HL-60/S4 (cell line): ENCODE measurements around the gene RD3L.
"Not testable (repeated sequence)": the region's sequence is repeated elsewhere in the genome, so short reads cannot be mapped to it uniquely, and the experiment has no call there.

Experiments used
- in situ Hi-C: fragments of 300-500 bp; cut with MboI; formaldehyde crosslinking; loops from 2 replicates; pipeline ENCODE4 v1.14.3; 2022; ENCODE audit warnings: low sequenced_read_pairs

Gene RD3L

GRCh38 chr14:103928011-103928890, 14.1 kb downstream of the RD3L start, which contains the start of gene TDRD9:
TSS of gene TDRD9 (plus strand) at chr14:103928456. CDS start at chr14:103928510, 54 bp downstream.
- in situ Hi-C loops, result no loop called here

DNA sequence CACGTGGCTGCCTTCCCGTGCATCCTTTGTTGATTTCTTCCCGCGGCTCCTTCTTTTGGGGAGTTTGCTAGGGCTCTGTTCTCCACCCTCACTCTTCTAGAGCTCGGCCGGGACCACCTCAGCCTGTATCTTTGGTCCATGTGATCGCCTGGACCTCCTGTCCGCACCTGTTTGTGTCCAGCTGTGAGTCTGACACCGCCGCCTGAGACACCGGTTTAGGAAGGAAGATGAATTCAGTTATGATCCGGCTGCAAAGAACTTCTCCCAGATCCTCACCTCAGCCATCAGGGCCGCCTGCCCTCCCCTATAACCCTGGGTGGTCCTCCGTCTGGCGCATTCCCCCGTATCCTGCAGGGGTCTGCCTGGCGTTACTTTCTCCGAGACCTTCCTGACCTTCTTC, 14.8 kb downstream of the RD3L start:
- in situ Hi-C loops, result no loop called here

DNA sequence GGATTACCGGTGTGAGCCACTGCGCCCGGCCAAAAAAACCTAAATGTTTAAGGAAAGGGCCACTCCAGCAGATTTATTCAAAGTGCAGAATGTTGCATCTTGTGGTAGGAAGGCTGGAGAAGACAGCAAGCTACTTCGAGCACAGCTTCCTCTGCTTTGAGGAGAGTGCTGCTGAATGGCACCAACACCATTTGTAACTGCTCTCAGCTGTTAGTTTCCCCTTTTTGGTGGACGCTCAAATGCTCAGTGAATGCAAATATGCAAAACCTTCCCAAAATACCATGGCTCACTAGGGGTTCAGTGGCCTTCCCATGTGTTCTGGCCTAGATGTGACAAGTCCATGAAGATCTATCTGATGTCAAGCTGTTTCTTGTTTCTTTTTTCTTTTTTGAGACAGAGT, 17.0 kb downstream of the RD3L start:
- in situ Hi-C loops, result no loop called here

- in situ Hi-C loops, result no loop called here
These were observed 18.5 kb downstream of the RD3L start for GRCh38 chr14:103923863-103924262.

DNA sequence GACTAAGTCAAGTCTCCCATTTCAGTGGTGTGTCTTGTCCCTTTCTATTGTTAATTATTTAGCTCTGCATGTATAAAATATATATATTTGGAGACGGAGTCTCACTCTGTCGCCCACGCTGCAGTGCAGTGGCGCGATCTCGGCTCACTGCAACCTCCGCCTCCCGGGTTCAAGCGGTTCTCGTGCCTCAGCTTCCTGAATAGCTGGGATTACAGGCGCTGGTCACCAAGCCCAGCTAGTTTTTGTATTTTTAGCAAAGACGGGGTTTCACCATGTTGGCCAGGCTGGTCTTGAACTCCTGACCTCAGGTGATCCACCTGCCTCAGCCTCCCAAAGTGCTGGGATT, 20.5 kb downstream of the RD3L start:
- in situ Hi-C loops, result not testable (repeated sequence)

DNA sequence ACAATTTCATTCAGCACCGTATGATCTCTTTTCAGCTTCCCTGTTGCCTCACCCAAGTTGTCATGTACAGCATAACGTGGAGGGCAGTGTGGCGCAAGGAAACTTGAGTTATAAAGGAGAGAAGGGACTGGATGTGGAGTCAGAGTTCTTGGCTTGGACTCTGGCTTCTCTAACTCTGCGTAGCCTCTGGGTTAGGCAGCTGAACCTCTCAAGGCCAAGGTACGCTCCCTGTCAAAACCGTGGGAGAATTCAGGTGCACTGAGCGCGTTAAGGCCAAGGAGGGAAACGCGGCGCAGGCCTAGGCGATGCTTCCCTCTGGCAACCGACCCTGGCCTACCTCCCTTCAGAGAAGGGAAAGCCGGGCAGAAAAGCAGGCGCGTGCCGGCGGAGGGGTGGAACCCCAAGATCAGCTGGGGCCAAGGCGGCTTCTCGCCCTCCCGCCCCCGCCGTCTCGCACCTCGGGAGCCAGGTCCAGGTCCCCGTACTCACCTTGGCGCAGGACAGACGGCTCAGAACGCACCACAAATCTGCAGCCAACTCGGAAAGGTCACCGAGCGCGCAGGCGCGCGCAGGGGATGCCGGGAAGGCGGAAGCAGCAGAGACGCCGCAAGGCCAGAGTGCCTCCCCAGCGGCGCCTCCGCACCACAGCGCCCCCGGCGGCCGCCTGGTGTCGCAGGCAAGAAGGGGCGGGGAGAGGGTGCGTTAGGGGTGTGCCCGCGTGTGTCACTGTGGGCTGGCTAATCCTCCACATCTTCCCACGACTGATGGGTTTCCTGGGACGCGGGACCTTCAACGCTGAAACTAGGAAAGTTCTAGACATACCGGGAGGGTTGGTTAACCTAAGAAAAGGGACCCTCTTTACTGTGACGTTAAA, 21.1 kb downstream of the RD3L start:
- in situ Hi-C loops, result no loop called here

- in situ Hi-C loops, result no loop called here
These were observed 25.6 kb downstream of the RD3L start for GRCh38 chr14:103916636-103917262.

DNA sequence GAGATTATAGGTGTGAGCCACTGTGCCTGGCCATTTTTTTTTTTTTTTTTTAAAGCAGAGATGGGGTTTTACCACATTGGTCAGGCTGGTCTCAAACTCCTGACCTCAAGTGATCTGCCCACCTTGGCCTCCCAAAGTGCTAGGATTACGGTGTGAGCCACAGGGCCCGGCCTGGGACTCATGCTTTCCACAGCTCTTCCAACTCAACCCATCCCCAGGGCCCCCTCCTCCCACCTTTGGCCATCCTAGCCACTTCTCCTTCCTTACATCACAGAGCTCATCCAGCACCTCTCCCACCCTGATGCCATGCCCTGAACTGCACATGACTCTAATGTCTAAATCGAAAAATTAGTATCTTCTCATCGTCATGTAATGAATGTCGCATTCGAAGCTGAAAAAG, 26.7 kb downstream of the RD3L start:
- in situ Hi-C loops, result no loop called here

GRCh38 chr14:103910984-103911383, 31.3 kb downstream of the RD3L start:
- in situ Hi-C loops, result no loop called here

DNA sequence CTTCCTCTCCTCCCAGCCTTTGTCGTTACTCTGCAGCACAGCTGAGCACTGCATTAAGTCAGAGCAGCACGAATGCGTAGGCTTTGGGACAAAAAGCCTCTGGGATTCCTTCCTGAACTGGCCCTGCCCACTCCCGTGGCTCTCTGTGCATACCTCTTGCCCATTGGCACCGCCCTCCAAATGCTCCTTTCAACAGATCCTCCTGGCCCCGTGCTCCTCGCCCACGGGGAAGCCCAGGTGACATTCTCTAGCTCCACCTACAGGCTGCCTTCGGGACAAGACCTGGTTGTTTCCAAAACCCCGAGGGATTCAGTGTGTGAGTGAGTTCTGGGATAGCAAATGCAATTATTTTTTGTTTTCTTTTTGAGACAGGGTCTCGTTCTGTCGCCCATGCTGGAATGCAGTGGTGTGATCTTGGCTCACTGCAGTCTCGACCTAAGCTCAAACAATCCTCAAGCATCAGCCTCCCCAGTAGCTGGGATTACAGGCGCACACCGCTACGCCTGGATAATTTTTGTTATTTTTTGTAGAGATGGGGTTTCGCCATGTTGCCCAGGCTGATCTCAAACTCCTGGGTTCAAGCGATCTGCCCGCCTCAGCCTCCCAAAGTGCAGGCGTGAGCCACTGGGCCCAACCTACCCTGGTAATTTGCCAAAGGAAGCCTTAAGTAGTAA, 31.9 kb downstream of the RD3L start:
- in situ Hi-C loops, result no loop called here

DNA sequence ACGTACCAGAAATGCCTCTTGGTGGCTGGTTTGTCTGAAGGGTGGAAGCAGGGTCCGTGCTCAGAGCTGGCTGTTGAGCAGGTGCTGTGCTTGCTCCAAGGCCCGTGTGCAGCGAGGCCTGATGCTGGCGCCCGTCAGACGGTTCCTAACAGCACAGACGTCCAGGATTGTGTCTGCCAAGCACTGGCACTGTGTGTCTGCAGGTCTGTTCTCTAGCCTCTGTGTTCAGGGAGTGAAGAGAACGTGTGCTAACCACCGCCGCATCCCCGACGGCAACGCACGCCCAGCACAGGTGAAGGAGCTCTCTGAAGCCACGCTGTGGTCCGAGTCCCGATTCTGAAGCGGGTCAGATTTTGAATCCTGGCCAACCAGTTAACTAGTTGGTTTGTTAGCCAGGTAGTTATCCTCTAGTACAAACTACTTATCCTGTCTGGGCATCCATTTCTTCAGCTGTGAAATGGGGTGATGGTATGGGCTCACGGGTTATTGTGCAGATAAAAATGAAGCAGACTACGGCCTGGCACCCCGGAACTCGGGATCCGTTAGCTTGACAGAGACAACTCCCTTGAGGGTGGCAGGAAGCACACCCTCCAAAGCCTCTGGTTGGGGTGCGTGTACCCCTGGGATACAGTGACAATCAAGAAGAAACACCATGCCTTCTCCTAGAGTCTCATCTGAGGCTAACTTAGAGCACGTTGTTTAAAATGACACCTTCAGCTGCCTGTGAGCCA, 32.6 kb downstream of the RD3L start:
- in situ Hi-C loops, result no loop called here

- in situ Hi-C loops, result no loop called here
These were observed 33.7 kb downstream of the RD3L start for GRCh38 chr14:103908580-103908979.

GRCh38 chr14:103905842-103906456, 36.4 kb downstream of the RD3L start:
- in situ Hi-C loops, result no loop called here

DNA sequence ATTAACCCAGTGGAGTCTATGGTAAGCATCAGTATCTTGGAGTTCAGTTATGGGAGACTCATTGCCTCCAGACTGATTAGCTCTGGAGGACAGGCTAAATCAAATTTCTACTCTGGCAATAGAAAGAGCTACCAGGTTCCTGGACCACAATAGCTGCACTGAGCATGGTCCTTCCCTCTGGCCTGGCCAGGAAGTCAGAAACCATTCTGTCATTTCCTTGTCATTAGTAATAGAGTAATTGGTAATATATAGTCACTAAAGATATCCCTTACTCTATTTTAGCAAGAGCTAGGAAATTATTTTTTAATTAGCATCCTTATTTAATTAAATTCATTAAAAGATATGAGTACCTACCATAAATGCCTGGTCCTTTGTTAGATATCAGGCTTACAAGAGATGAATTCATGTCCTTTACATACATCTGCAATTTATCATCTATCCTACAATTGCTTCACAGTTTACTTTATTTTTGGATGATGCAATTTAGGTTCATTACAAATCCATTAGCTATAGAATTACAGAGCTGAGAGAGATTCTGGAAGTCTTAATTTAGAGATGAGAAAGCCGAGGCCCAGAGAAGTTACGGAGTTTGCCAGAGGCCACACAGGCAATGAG, 37.7 kb downstream of the RD3L start:
- in situ Hi-C loops, result no loop called here

DNA sequence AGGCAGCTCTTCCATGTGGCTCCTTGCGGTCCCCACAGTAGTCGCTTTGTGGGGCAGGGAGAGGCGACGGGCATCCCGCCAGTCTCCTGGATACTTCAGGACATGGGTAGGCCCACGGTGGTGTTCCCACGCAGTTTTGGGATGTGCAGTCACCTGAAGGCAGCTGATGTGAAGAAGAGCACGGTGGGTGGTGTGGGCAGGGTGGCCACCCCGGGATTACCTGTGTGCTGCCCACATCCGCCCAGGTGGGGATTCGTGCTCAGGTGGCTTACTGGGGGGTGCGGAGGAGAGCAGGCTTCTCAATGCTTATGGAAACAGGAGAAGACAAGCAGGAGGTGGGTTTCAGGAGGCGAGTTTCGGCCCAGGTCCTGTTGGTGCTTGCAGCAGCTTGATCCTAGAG, 42.5 kb downstream of the RD3L start:
- in situ Hi-C loops, result no loop called here

DNA sequence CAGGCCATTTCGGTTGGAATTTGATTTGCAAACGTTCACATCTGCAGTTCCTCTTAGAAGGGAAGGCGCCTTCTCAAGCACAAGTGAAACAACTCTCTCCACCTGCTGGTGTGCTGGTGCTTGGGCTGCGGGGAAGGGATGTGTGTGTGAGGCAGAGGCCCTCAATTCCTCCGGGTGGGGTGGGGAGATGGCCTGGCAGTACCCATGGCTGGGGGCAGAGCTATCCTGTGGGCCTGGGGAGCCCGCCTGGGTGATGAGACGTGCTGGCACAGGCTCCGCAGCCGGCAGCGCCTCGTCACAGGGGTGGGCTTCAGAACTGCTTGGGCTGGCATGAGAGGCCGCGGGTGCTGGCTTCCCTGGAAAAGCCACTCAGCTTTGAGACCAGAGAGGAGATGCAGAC, 43.0 kb downstream of the RD3L start:
- in situ Hi-C loops, result no loop called here

GRCh38 chr14:103898711-103899110, 43.6 kb downstream of the RD3L start:
- in situ Hi-C loops, result no loop called here

DNA sequence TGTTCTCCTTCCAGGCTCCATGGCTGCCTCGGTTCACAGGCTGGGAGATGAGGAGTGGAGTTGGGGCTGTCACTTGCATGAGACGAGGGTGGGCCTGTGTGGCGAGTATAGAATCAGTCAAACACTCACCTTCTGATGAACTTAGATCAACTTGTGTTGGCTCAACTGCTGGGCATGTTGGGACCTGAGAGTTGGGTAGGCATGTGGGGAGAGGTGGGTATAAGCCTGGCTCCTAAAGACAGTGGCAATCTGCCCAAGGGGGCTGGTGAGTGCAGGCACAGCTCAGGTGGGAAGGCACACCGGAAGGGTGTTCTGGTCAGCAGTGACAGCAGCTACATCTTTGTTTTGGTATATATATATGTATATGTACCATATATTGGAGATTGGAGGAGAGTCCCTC, 44.1 kb downstream of the RD3L start:
- in situ Hi-C loops, result no loop called here
